Body of pancreas (tissue), 4 donors: ENCODE data around the gene IDI2. TPM values are rescaled to one million over a fixed set of nuclear protein-coding genes. Genes with fewer than 3 reads are reported as not detected.

Source experiments
- ATAC-seq: fragments of 150-250 bp; one replicate; pipeline ENCODE4 v1.9.1; 2016
- DNase-seq, 4 donors: peaks; one replicate each; pipeline ENCODE4 v3.0.0-alpha.2; 2019
- H3K27ac ChIP-seq, 4 donors: fragments of 200-600 bp; sonication (generic); 1 replicate in 3 of 4; 2 replicates in 1 of 4; pipeline versions ENCODE4 v1.5.1 to v1.6.1; 2016 to 2019; ENCODE audit warnings: mild to moderate bottlenecking in 1 of 4, mixed read lengths in 1 of 4, moderate library complexity in 1 of 4
- H3K27me3 ChIP-seq, 2 donors: fragments of 200-600 bp; sonication (generic); one replicate each; pipeline ENCODE4 v1.6.0; 2016; ENCODE audit warnings: mild to moderate bottlenecking in 1 of 2
- H3K36me3 ChIP-seq, 2 donors: fragments of 200-600 bp; sonication (generic); replicated peaks in 1 of 2; 2 replicates each; pipeline ENCODE4 v1.5.1; 2016; ENCODE audit warnings: low read depth in 2 of 2; ENCODE audit not compliant: insufficient read depth in 1 of 2
- H3K4me1 ChIP-seq: fragments of 200-600 bp; sonication (generic); one replicate; pipeline ENCODE4 v1.6.0; 2016
- H3K4me3 ChIP-seq, 2 donors: fragments of 200-600 bp; sonication (generic); 1 replicate in 1 of 2; 2 replicates in 1 of 2; pipeline ENCODE4 v1.5.1; 2016 to 2019
- H3K9me3 ChIP-seq, 3 donors: fragments of 200-600 bp; sonication (generic); 1 replicate in 2 of 3; 2 replicates in 1 of 3; pipeline ENCODE4 v1.5.1; 2016
- CTCF ChIP-seq, 7 experiments: fragments of 450-650 bp in 4 of 7; fragments of 200-600 bp in 3 of 7; sonication (generic) in 3 of 7; IDR thresholded peaks; one replicate each; pipeline ENCODE4 v1.5.1; 2016 to 2019; ENCODE audit warnings: antibody characterized with exemption in 7 of 7
- POLR2A ChIP-seq, 3 donors: fragments of 450-650 bp; IDR thresholded peaks; one replicate each; pipeline ENCODE4 v1.6.1; 2016; ENCODE audit warnings: antibody characterized with exemption in 3 of 3, mild to moderate bottlenecking in 2 of 3
- WGBS, 2 donors: methylation state at CpG; one replicate each; pipeline ENCODE4 v1.1.5; 2017; 5-methylcytosine and 5-hydroxymethylcytosine counted together
- intact Hi-C: fragments of 100-400 bp; cut with DNase I; formaldehyde crosslinking; loops from one replicate; pipeline ENCODE4 v1.15.1; 2023
- total RNA-seq, 2 donors: library from RNA; depleted of rRNA; stranded (reverse); fragments of >200 nt; gene quantifications; one replicate each; pipeline ENCODE4 v1.1.0, GENCODE V29; 2016

IDI2 gene
- total RNA-seq, result not detected

GRCh38 chr10:1025683-1026082, at the start of gene IDI2:
Gene IDI2 (minus strand): TSS chr10:1025859. CDS start chr10:1024723, 1,136 bp downstream.
- WGBS, 2 donors, result 85 to 94% methylated on average over 1 of the region's 1 CpG
- no peak for DNase-seq
- no peak within 1 kb of the TSS for H3K27ac ChIP-seq
- intact Hi-C loops, result no loop called here
- H3K4me1 ChIP-seq, result no peaks in the 10 kb centered on the region
- no peak for TF ChIP-seq POLR2A (IDR thresholded peaks at IDR 0.05)
- no peak for TF ChIP-seq CTCF (IDR thresholded peaks at IDR 0.05)
- H3K36me3 ChIP-seq, result no peaks in the 10 kb centered on the region
- no peaks in the 10 kb centered on the region for H3K27me3 ChIP-seq
- H3K9me3 ChIP-seq, result no peaks in the 10 kb centered on the region
- no peak within 1 kb of the TSS for H3K4me3 ChIP-seq
- ATAC-seq, result no peak

- Histone ChIP-seq H3K36me3 (peaks cover 5 to 11% of the 10 kb centered on the region in 2 donors), H3K27ac (no peak overlapping the region), H3K4me1 (no peaks in the 10 kb centered on the region), H3K27me3 (no peaks in the 10 kb centered on the region), H3K4me3 (no peak overlapping the region), H3K9me3 (no peaks in the 10 kb centered on the region)
- DNase-seq (no peak), ATAC-seq (no peak)
- TF ChIP-seq CTCF (IDR thresholded peaks at IDR 0.05), result peak in 1 of 7 experiments; percentile 9
- no peak for TF ChIP-seq POLR2A (IDR thresholded peaks at IDR 0.05)
- intact Hi-C loops, result no loop called here
- 87 to 89% methylated on average over 17 to 18 of the region's 18 CpGs for WGBS, 2 donors
Measured at GRCh38 chr10:1074748-1075308, 49.2 kb upstream of the IDI2 start.

GRCh38 chr10:1074052-1074747, 48.5 kb upstream of the IDI2 start:
- H3K4me1 ChIP-seq, result no peaks in the 10 kb centered on the region
- WGBS, 2 donors, result 94 to 95% methylated on average over 18 to 24 of the region's 24 CpGs
- H3K27ac ChIP-seq, result no peak overlapping the region
- H3K36me3 ChIP-seq, result peaks cover 5 to 8% of the 10 kb centered on the region in 2 donors
- H3K4me3 ChIP-seq, result no peak overlapping the region
- TF ChIP-seq POLR2A (IDR thresholded peaks at IDR 0.05) (no peak), CTCF (IDR thresholded peaks at IDR 0.05) (no peak)
- intact Hi-C loops, result no loop called here
- H3K27me3 ChIP-seq, result no peaks in the 10 kb centered on the region
- ATAC-seq, result no peak
- no peaks in the 10 kb centered on the region for H3K9me3 ChIP-seq
- no peak for DNase-seq

GRCh38 chr10:1070919-1071318, 45.3 kb upstream of the IDI2 start:
- no peak for DNase-seq
- 87% methylated on average over 7 of the region's 7 CpGs for WGBS, 2 donors
- TF ChIP-seq POLR2A (IDR thresholded peaks at IDR 0.05), result no peak
- no peak for TF ChIP-seq CTCF (IDR thresholded peaks at IDR 0.05)
- H3K9me3 ChIP-seq, result no peaks in the 10 kb centered on the region
- no peak overlapping the region for H3K4me3 ChIP-seq
- no peaks in the 10 kb centered on the region for H3K4me1 ChIP-seq
- H3K27ac ChIP-seq, result no peak overlapping the region
- H3K27me3 ChIP-seq, result no peaks in the 10 kb centered on the region
- ATAC-seq, result no peak
- peaks cover 4 to 5% of the 10 kb centered on the region in 2 donors for H3K36me3 ChIP-seq
- intact Hi-C loops, result no loop called here
